Fibroblast of skin of right quadriceps (primary cell): ENCODE measurements around the gene JDP2.
A peak's percentile ranks its signal among the peaks of the same experiment; 100 is the strongest.

Experiments
- DNase-seq: peaks from one replicate; pipeline ENCODE4 v3.0.0-alpha.2; 2013

JDP2 gene

DNA sequence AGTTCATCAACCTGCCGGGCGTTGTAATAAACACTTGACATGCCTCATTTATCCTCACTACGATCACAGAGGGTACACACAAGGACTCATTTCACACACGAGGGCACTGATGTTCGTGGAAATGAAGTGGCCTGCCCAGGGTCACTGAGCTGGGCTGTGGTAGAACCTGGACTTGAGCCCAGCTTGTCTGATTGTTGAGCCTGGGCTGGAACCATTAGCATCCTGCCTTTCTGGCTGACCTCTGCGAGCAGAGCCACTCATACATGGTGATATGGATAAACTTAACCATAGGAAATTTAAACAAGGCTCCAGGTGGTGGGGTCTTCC is 16.6 kb upstream of the JDP2 start:
- DNase-seq: no peak

DNA sequence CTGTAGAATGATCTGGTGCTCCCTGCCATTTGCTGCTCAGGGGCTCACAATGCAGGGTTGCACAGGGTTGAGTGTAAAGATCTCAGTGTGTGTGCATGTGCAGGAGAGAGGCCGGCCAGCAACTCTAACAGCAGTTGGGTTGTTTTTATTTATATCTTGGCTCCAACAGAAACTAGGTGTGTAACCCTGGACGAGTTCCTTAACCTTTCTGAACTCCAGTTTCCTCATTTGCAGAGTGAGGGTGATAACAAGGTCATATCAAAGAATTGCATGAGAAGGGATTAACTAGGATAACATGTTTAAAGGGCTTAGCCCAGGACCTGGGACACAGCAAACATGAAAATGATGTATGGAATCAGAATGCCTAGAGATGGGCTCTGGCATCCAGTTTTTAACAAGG is 14.8 kb upstream of the JDP2 start:
- DNase-seq: no peak

DNA sequence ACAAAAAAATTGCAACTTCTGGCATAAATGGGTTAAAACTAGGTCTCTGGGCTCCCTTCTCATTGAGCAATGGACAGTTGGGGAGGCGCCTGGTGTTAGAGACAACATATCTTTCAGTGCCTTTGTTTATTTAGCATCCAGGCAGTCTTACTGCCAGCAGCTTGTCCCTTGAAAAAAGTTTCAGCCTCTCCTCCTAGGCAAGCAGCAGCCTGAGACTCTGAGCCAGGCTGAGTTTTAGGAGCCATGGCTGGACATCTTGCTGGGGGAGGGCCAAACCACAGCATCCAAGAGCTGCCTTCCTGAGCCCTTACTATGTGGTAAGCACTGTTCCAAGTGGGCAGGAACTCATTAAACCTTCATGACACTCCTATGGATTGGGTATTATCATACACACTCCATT is 10.1 kb upstream of the JDP2 start:
- peak; percentile 62 for DNase-seq

DNA sequence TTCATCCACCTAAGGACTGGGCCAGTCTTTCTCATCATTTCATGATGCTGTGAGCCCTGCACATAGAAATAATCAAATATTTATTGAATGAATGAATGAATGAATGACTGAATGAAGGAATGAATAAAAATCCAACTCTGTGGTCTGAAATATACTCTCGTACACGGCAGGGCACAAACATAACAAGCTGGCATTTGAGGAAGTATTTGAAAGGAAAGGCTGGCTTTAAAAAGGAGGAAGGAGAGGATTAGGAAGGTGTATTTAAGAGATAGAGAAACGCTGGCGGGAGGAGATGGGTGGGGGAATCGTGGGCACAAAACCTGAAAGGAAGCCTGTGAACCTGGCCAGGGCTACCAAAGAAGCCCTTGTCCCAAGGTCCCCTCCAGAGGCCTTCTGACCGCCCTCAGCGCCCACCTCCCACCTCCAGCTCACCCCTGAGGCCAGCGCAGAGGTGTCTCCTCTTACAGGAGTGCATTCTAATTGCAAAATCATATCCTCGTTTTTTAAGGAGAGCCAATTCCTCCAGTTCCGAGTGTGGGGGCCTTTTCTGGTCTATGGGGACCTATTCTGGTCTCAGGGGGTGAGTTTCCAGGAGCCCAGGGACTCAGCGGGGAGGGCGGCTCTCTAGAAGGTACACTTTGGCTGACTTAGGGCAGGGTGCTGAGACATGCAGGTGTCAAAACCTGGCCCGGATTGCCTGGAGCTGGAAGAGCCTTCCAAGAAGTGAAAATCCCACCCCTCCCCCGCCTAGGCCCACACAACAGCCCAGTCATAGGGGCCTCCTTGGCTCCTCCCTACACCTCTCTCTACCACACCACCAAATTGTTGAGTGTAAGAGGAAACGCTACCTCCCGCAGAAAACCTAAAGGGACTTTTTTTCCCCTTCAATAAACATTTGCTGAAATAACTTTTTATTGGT is 8.7 kb upstream of the JDP2 start:
- no peak for DNase-seq

DNA sequence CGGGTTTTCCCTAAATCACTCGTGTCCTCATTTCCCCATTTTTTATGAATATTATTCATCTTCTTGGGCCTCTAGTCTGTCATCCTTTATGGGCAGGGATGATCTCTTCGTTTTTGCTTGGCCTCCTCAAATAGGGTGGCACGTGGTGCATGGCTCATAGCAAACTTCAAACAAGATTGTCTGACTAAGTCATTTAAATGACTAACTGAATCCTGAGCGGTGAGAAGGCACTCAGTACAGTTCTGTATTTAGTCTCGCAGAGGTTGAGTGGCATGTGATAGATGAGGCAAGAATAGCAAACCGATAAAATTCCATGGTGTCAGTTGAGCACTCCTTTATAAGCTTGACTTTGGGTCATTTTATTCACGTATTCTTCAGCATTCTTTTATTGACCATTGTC is 5.7 kb upstream of the JDP2 start:
- DNase-seq: peak; percentile 70

DNA sequence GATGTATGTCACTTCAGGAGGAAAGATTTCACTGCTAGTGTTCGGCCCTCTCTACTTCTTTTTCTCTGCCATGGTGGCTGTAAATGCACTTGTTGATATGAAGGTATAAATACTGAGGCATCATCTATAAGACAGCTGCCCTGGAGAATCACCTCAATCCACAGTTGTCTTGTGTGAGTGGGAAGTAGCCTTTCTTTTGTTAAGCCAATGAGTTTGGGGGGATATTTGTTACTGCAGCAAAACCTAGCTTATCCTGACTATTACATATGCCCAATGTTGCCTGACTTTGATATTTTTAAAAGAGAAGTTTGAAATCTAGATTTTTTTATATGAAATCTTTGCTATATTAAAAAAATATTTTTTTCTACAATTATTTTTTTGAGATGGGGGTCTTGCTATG is 3.3 kb upstream of the JDP2 start:
- no peak for DNase-seq

DNA sequence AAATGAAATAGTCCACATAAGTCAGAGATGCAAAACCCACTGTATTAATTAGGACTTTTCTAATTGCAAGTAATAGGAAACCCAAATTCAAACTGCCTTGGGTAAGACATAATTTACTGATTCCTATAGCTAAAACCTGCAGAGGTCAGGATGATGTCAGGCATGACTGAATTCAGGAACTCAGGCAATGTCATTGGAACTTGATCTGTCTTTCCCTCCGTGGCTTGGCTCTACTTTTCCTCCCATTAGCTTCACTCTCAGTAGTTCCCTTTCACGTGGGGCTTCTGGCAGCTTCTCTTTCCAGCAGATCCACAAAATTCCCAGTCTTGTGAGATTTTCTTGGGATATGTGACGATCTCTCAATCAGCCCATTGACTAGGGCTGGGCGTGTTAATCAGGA is 2.4 kb upstream of the JDP2 start:
- no peak for DNase-seq

DNA sequence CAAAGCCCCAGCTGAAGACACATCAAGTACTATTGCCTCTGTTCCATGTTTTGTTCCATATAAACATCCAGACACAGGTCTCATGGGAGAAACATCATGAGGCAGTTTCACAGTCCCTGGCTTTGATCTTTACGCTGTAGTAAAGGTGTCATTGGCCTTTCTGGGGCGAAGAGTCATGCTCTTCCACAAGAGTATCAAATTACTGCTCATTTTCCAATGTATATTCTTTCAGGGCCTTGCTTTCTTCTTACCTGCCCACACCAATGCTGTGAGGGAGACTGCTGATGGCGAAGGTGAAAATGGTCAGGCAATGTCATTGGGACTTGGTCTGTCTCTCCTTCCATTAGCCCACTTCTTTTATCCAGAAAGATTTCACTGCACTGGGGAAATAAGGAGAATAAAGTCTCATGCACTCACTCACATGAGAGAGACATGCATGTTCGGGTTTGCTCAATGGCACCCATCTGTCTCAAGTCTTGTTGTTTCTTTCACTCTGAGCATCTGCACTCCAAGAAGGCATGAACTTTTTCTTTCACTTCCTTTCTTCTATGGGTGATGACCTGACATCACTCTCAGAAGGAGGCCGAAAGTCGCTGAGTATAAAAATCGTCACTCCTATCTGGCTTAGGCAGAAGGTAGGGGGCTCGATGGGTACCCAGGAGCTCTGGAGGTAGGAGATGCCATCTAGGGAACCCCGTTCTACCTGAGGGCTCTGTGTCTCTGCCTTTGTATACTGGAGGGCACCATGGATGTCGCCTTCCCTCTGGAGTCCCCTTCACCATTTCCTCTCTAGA is 1.3 kb upstream of the JDP2 start:
- DNase-seq: no peak

DNA sequence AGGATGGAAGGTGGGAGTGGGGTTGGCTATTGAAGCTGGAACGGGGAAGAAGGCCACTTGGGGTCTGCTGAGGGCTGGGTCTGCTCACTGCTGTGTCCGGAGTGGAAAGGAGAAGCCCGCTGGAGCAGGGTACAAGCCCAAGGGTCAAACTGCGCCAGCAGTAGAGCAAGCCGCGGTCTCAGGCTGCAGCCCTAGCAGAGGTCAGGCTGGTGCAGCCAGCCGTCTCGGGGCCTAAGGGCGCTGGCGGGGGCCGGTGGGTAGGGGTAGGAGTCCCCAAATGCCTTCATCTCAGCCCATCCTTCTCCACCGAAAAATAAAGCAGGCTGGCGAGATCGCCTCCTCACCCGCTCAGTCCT is 718 bp upstream of the JDP2 start:
- no peak for DNase-seq

DNA sequence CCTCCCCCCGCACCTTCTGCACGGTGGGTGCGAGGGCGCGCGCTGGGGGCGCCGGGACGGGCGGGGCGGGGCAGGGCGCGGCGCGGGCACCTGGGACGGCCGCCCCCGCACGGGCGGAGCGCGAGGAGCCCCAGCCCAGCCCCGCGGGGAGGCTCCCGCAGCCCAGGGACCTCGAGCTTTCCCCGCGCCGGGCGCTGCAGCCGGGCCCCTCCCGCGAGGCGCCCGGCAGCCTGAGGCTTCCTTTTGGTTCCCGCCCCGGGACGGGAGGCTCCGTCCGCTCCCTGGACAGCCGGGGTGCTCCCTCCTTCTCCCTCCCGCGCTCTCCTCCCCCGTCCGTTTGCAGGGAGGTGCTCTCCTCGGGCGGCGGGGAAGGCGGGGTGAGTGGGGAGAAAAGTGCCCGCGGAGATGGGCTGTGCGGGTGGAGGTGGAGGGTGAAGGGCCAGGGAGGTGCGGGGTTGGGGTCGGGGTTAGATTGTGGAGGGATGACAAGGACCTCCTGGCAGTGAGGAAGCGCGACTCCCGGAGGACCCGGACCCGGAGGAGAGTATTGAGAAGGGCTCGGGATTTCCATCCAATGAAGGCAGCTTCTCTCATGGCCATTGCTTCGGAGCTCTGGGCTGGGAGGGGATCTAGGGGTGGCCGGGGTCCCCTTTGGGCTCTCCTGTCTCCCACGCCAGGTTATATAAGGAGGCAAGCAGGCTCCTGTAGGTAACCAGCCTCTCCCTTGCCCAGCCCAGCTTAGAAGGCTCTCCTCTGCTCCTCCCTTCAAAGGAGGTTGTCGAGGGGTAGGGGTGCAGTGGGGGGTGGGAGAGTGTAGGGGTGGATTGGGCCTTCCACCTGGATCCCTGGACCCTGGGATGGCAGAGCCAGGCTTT is 645 bp downstream of the JDP2 start:
- DNase-seq: no peak

DNA sequence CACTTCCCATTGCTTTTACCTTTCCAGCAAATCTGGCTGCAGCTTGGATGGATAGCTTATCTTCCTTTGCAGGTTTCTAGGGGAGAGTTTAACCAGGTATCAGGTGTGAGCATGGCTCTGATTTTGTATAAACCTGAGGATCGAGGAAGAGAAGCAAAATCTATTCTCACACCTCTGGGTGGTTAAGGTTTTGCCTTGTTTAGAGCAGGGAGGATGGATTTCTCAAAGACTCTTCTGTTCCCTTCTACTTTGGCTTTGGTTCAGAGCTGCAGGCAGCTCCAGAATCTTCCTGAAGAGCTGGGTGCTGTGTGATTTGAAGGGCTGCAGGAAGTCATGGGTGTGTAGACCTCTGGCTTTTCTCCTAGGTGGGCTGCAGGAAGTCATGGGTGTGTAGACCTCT is 1.7 kb downstream of the JDP2 start:
- DNase-seq: no peak

DNA sequence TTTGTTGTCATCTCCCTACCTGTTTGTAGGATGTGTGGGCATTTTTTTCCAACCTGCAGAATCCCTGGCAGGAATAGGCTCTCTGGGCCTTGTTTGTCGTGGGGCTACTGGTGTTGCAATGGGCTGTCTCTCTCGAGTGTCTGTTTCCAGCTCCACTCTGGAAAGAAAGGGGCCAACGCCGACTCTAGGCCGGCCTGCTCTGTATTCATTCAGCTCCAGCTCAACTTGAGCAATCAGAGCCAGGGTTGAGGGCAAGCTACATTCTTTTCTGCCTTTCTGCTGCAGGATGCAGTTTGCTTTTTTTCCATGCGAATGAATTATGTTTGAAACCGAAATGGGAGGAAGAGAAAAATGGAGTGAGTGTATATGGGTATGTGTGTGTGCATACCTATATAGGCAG is 2.3 kb downstream of the JDP2 start:
- DNase-seq: peak; percentile 51

DNA sequence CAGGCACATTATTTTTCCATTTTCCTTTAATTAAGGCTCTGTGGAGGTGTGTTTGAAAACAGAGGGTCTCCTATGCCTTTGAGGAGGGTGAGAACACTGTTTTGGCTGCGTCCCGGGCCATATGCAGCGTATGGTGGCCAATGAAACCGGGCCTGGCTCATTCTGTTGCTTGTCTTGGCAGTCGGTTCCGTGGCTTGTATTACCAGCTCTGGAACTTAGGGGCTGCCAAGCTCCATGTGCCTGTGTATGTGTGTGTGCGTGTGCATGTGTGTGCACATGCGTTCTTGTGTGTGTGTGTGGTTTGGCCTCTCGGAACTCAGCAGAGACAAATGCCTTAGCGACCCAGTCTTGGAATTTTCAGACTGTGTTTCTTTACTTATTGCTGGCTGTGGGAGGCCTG is 2.7 kb downstream of the JDP2 start:
- peak; percentile 63 for DNase-seq

DNA sequence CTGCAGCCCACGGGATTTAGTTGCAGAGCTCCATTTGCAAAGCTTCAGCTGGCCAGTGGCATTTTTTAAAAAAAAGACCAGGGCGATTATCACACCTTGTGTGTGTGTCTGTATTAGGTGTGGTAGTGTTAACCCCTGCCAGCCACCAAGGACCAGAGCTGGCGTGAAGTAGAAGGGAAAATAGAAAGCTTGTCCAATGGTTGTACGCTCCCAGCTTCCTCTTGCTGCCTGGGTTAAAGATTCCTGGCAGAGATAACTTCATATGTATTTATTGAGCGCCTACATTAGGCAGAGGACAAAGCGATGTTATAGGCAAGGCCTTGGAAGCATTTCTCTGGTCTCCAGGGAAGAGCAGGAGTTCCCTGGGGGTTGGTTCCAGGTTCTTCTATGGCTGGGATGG is 3.2 kb downstream of the JDP2 start:
- no peak for DNase-seq

DNA sequence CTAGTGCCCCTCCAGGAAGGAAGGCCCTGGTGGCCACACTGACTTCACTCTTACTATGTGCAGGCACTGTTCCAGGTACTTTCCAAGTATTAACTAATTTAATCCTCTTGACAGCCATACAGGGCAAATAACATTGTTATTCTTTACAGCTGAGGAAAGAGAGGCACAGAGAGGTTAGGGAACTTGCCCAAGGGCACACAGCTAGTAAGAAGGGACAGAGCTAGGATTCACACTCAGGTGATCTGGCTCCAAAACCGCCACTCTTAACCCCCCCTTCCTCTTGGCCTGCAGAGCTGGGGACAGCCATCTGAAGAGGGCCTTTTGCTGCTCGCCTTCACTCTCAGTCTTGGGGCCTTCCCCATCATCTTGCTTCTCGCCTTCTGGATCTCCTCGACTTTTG is 4.0 kb downstream of the JDP2 start:
- no peak for DNase-seq

DNA sequence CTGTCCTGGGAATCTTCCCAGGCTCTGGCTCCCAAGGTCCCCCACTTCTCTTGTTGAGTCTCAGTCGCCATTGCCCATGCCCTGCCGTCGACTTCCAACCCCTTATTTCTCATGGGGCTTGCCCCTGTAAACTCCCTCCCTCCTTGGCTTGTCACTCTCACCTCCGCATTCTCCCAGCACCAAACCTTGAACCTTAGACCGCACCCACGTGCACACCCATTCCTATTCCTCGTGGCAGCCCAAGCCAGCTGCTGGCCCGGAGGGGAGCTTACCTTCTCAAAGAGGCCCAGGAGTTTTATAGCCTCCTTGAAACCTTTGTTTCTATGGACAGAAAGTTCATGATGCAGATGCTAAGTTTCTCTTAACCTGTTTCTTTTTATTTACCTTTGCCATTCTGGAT is 4.6 kb downstream of the JDP2 start:
- DNase-seq: no peak

DNA sequence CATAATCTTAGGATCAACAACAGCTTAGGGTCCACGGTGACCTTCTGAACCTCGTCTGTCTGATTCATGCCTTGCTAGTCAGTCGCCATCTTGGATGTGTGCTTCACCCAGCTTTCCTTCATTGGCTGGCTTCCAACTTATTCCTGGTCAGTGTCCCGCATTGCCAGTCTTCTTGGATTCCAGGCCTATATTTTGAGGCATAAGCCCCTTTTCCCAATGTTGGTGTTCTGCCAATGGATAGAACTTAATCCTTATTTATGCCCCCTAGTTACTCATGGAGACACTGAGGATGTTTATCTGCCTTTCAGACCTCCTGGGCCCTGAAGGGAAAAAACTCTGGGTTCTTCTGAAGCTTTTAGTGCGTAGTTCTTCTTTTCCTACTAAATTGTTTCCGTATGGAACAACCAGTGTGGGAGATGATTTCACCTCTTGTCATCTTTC is 5.8 kb downstream of the JDP2 start:
- DNase-seq: peak; percentile 94

DNA sequence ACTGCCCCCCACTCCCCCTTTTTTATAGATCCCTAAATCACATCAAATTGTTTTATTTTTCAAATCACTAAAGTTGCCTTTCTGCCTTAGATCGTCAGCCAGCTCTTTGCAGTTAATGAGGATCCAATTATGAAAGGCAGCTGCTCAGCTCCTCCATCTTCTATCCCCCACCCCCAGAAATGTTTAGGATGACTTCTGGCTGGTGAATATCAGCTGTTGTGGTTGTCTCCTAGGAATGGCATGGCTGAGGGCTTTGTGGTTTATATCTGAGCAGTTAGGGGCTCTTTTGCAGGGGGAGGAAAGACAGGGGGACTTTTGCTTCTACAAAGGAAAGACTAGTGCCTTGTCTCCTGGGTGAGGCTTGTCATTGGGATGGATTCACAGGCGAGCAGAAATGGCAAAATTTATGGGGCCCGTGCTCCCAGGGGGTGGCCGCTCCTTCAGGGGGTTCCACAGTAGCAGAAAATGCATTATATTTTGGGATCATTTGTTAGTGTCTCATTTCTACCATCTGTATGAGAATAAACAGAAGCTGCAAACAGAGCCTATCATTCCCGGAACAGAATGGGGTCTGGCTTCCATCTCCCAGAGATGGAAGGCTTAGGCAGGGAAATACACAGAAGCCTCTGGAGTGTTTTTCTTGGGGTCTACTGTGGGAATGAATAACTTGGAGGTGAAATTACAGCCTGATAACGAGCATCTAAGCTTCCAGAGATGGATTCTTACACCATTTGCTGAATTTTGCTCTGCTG is 6.5 kb downstream of the JDP2 start:
- peak; percentile 85 for DNase-seq

DNA sequence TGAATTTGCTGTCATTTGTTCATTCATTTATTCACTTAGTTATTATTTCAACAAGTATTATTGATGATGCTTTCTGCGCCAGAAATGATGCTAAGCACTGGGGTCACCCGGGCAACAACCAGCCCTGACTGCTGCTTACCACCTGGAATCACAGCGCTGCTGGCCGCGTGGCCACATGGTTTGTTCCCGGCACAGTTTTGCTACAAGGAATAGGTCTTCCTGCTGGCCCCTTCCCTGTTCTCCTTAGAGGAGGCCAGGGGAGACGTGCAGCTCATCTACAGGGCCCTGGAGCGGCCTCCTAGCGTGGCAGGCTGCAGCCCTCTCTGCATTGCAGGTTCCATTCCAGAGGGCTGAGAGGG is 7.0 kb downstream of the JDP2 start:
- no peak for DNase-seq

DNA sequence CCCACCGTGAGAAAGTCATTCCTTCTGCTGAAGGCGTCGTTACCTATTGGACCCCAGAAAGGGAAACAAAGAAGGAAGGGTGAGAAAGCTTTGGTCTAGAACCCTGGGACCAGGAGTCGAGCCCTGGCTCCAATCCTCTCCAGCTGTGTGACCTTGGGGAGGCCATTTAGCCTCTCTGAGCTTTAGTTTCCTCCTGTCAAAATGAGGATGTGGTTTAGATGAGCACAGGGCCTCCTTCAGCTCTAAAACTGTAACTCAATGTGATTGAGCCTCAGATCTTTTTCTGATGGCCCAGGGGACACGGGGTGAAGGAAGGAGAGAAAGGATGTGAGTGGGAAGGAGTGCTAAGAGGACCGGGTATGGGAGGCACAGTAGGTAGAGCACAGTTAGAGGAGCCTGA is 7.7 kb downstream of the JDP2 start:
- DNase-seq: no peak

DNA sequence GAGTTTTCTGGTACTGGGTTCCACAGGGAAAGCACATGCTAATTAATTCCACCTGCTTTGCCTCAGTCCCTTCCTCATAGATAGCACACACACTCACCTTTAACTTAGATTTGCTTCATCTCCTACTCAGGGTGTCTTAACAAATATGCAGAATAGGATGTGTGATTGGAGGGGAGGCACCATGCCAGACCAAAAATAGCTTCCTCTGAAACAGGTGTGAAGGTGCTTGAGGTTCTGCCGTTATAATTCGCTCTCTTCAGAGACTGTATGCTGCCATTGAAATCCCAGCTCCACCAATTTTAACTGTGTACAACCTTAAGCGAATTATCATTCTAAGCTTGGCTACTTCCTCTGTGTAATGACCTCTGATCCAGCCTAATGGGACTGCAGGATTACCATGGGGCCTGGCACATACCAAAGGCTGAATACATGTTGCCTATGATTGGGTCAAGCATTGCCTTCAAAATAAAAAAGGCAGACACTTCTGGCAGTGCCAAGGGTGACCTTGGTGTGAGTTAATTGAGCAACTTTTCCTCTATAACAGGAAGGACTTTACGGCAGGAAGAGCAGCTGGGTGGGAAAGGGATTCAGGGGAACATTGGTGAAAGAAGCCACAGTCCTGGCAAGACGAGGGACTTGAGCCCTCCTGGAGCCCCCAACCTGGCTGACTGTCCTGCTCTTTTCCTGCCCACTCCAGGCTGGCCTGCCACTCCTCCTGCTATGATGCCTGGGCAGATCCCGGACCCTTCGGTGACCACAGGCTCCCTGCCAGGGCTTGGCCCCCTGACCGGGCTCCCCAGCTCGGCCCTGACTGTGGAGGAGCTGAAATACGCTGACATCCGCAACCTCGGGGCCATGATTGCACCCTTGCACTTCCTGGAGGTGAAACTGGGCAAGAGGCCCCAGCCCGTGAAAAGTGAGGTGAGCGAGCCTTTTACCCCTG is 9.7 kb downstream of the JDP2 start:
- DNase-seq: no peak
